Measurements from ENCODE around the gene SEMA4C.

SEMA4C gene

DNA sequence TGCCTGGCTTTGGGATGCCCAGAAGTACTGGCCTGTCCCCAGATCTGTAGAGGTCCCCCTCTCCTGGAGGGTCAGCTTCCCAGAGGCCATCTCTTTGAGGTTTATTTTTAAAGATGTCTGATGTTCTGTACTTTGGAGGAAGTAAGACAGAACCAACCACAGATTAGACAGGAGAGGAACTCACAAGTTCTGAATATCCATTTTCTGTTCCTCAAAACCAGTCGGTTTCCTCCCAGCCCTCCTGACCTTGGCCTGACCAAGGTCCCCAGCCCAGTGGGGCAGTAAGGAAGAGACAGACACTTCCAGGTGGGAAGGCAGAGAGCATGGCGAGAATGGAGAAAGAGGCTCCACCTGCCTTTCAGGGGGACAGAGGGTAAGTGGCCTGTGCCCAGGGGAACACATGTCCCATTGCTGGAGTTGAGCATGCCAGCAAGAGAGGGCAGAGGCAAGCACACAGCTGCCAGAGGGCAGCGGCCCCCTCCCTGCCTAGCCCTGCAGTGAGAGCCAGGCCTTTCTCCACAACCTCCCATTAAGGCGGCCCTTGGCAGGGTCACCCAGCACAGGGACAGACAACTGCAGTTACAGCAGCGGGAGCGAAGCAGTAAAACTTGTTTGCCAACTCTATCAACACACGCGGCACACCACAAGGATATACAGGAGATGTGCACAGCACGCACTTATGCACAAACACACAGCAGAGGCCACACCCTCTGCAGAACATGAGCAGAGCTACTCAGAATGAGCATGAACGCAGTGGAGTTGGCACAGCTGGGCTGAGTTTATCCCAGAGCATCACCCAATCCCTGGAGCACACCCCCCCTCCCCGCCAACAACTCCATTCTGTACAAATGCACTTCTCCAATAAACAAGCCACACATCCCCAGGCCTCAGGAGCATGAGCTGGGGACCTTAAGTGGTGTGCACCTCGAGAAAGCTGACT is 18.5 kb upstream of the SEMA4C start:
- Histone ChIP-seq H3K9ac (ENCODE audit: low read length) (peak overlapping the region; percentile 35), H3K27me3 (replicated peaks; ENCODE audit: control insufficient read depth, insufficient read depth, low read length) (peaks cover 7% of the 10 kb centered on the region), H3K9me3 (ENCODE audit: control insufficient read depth, low read length) (no peaks in the 10 kb centered on the region), H3K4me1 (ENCODE audit: control insufficient read depth, insufficient read depth, low read length) (peaks cover 8% of the 10 kb centered on the region), H3K36me3 (ENCODE audit: control insufficient read depth, insufficient read depth, low read length, severe bottlenecking) (no peaks in the 10 kb centered on the region), H3K4me3 (ENCODE audit: low read length) (no peak overlapping the region)
- DNase-seq (ENCODE audit: low read depth) = no peak

DNA sequence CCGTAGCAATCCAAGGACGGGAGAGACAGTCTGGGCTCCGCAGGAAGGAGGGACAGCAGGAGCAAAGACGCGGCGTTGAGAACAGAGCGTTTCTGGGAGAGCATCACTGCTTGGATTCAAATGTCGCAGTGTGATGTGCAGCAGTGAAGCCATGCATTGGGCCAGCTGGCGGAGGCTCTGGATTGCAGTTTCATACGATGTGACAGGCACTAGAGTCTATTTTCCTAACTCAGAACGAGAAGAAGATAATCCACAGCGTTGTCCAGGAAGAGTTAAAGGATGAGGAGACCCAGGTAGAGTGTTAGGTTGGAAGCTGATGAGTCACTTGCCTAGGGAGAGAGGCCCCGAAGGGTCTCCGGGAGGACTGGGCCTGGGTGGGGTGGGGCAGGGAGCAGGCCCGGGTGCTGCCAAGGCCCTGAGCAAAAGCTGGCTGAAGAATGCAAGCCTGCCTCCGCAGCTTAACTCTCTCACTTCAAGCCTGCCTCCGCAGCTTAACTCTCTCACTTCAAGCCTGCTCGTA is 17.7 kb upstream of the SEMA4C start:
- Histone ChIP-seq H3K9ac (ENCODE audit: low read length) (peak overlapping the region; percentile 35), H3K9me3 (ENCODE audit: control insufficient read depth, low read length) (no peaks in the 10 kb centered on the region), H3K4me1 (ENCODE audit: control insufficient read depth, insufficient read depth, low read length) (peaks cover 8% of the 10 kb centered on the region), H3K4me3 (ENCODE audit: low read length) (no peak overlapping the region), H3K36me3 (ENCODE audit: control insufficient read depth, insufficient read depth, low read length, severe bottlenecking) (no peaks in the 10 kb centered on the region), H3K27me3 (replicated peaks; ENCODE audit: control insufficient read depth, insufficient read depth, low read length) (peaks cover 12% of the 10 kb centered on the region)
- DNase-seq (ENCODE audit: low read depth) = peak; percentile 26

DNA sequence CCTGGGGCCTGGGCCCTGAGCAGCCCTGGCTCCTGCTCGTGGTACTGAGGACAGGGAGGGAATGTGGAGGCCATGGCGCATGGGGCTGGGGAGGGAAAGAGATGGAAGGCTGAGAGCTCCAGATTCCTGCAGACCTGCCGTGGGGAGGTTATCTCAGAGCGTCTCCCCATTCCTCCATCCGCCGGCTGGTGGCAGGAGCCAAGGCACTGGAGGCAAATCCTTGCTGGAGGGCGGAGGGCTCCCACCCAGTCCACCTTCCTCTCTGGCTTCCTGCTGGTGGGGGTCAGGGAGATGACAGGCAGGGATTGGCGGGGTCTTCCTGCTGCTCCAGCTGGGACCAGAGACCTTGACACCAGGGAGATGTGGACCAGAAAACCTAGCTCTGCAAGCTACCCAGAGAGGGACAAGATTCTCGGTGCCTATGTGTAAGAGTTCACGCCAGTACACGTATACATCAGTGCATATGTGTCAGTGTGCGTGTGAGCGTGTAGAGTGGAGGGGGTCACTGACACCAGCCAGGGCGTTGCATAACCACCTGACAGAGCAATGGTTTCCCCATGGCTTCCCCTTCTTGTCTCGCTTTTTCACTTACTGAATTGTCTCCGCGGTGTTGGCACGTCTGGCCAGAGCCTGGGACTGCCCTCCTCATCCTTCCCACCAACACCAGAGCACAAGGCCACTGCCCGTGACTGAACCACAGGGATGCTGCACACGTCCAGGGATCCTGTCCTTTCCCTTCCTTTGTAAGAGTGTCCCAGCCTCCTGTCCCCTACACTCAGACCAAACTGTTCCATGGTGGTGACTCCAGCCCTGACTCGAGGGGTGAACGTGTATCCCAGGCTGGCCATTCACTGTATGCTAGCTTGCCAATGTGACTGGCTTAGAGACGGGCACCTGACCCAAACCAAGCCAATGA is 15.8 kb upstream of the SEMA4C start:
- Histone ChIP-seq H3K36me3 (ENCODE audit: control insufficient read depth, insufficient read depth, low read length, severe bottlenecking) (no peaks in the 10 kb centered on the region), H3K9me3 (ENCODE audit: control insufficient read depth, low read length) (no peaks in the 10 kb centered on the region), H3K27me3 (replicated peaks; ENCODE audit: control insufficient read depth, insufficient read depth, low read length) (peaks cover 22% of the 10 kb centered on the region), H3K9ac (ENCODE audit: low read length) (no peak overlapping the region), H3K4me1 (ENCODE audit: control insufficient read depth, insufficient read depth, low read length) (peaks cover 18% of the 10 kb centered on the region), H3K4me3 (ENCODE audit: low read length) (no peak overlapping the region)
- no peak for DNase-seq (ENCODE audit: low read depth)

DNA sequence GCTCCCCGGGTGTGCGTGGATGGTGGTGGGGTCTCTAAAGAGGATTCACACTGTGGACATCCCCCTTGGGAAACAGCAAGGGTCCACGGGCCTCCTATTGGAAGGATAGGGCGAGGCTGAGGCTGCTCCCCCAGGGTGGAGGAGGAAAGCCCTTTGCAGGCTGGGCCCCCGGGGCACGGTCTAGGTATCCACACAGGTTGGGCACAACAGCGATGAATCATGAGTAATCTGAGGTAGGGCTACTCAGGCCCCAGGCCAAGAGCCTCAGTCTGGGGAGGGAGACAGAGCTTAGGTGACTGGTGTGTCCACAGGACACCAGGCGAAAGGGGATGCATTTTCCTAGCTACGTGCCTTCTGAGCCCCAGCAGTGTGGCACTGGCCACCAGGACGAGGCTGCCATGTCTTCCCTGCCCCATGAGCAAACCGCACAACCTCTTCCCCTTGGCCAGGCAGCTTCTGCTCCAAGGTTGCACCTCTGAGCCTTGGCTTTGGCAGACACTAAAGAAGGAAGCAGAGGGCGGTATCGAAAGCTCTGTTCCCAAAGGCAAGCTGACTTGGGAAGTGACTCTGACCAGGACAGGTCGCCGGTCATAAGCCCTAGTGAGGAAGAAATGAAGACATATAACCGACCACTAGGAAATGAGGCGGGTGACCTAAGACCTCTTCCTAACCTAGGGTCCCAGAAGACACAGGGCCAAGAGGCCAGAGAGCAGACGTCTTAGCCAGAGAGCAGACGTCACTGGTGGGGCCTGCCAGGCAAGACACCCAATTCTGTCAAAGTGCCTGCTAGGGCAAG is 14.6 kb upstream of the SEMA4C start:
- no peaks in the 10 kb centered on the region for H3K9me3 ChIP-seq (ENCODE audit: control insufficient read depth, low read length)
- DNase-seq (ENCODE audit: low read depth) = no peak
- no peak overlapping the region for H3K9ac ChIP-seq (ENCODE audit: low read length)
- H3K4me3 ChIP-seq (ENCODE audit: low read length) = no peak overlapping the region
- H3K36me3 ChIP-seq (ENCODE audit: control insufficient read depth, insufficient read depth, low read length, severe bottlenecking) = no peaks in the 10 kb centered on the region
- peaks cover 18% of the 10 kb centered on the region for H3K4me1 ChIP-seq (ENCODE audit: control insufficient read depth, insufficient read depth, low read length)
- H3K27me3 ChIP-seq (replicated peaks; ENCODE audit: control insufficient read depth, insufficient read depth, low read length) = peaks cover 22% of the 10 kb centered on the region

DNA sequence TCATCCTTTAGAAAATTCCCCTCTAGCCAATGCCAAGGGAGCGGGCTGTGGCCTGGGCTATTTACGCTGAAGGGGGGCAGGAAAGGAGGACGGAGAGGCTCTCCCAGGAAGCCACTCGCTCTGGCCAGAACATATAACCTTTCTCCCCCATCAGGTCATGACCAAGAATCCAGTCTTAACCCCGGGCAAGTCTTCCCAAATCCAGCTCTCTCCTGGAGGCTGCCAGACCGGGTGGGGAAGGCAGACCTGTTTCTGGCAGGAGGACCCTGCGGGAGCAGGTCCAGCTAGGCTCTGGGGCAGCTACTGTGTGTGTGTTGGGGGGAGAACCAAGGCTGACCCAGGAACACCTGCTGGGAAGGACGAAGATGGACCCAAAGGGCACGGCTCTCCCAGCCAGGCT is 13.4 kb upstream of the SEMA4C start:
- Histone ChIP-seq H3K4me1 (ENCODE audit: control insufficient read depth, insufficient read depth, low read length) (peaks cover 14% of the 10 kb centered on the region), H3K9ac (ENCODE audit: low read length) (no peak overlapping the region)

GRCh38 chr2:96882906-96883305 is 13.0 kb upstream of the SEMA4C start:
- DNase-seq (ENCODE audit: low read depth) = no peak
- H3K9ac ChIP-seq (ENCODE audit: low read length) = no peak overlapping the region
- peaks cover 10% of the 10 kb centered on the region for H3K4me1 ChIP-seq (ENCODE audit: control insufficient read depth, insufficient read depth, low read length)
- H3K4me3 ChIP-seq (ENCODE audit: low read length) = no peak overlapping the region
- H3K27me3 ChIP-seq (replicated peaks; ENCODE audit: control insufficient read depth, insufficient read depth, low read length) = peaks cover 23% of the 10 kb centered on the region
- no peaks in the 10 kb centered on the region for H3K9me3 ChIP-seq (ENCODE audit: control insufficient read depth, low read length)
- H3K36me3 ChIP-seq (ENCODE audit: control insufficient read depth, insufficient read depth, low read length, severe bottlenecking) = no peaks in the 10 kb centered on the region

More for the DNA sequence above, 13.4 kb upstream of the SEMA4C start:
- no peaks in the 10 kb centered on the region for H3K36me3 ChIP-seq (ENCODE audit: control insufficient read depth, insufficient read depth, low read length, severe bottlenecking)
- no peaks in the 10 kb centered on the region for H3K9me3 ChIP-seq (ENCODE audit: control insufficient read depth, low read length)
- DNase-seq (ENCODE audit: low read depth) = no peak
- no peak overlapping the region for H3K4me3 ChIP-seq (ENCODE audit: low read length)
- H3K27me3 ChIP-seq (replicated peaks; ENCODE audit: control insufficient read depth, insufficient read depth, low read length) = peaks cover 22% of the 10 kb centered on the region

DNA sequence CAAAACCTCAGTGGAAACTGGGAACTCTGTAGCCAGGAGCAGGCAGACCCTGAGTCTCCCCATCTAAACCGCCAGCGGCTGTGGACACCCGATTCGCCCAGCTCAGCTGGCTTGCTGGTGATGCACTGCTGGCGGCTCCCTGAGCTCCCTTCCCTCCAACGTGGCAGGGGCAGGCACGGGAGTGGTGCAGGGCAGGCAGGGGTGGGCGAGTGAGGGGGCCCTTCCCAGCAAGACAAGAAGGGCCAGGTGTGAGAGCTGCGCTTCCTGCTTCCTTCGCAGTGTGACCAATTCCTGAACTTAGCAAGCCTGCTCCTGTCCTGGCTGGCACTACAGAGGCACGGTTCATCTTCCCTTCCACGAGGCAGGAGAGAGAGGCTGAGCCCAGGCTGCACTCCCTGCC is 12.3 kb upstream of the SEMA4C start:
- Histone ChIP-seq H3K4me1 (ENCODE audit: control insufficient read depth, insufficient read depth, low read length) (peaks cover 9% of the 10 kb centered on the region), H3K9ac (ENCODE audit: low read length) (no peak overlapping the region), H3K27me3 (replicated peaks; ENCODE audit: control insufficient read depth, insufficient read depth, low read length) (peaks cover 25% of the 10 kb centered on the region), H3K4me3 (ENCODE audit: low read length) (no peak overlapping the region), H3K36me3 (ENCODE audit: control insufficient read depth, insufficient read depth, low read length, severe bottlenecking) (no peaks in the 10 kb centered on the region), H3K9me3 (ENCODE audit: control insufficient read depth, low read length) (no peaks in the 10 kb centered on the region)
- DNase-seq (ENCODE audit: low read depth) = no peak

- peaks cover 9% of the 10 kb centered on the region for H3K4me1 ChIP-seq (ENCODE audit: control insufficient read depth, insufficient read depth, low read length)
- DNase-seq (ENCODE audit: low read depth) = no peak
Observed at GRCh38 chr2:96881349-96882195, 11.7 kb upstream of the SEMA4C start.

DNA sequence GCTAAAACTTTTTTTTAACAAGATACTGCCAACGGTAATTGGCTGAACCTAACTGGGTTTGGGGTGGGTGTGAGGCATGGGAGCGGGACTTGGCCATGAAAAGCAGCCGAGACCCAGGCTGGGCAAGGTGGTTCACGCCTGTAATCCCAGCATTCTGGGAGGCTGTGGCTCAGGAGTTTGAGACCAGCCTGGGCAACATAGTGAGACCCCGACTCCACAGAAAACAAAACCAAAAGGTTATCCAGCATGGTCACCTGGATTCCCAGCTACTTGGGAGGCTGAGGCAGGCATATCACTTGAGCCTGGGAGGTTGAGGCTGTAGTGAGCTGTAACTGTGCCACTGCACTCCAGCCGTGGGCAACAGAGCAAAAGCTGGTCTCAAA is 11.0 kb upstream of the SEMA4C start:
- Histone ChIP-seq H3K36me3 (ENCODE audit: control insufficient read depth, insufficient read depth, low read length, severe bottlenecking) (no peaks in the 10 kb centered on the region), H3K4me3 (ENCODE audit: low read length) (no peak overlapping the region), H3K4me1 (ENCODE audit: control insufficient read depth, insufficient read depth, low read length) (peaks cover 14% of the 10 kb centered on the region), H3K9me3 (ENCODE audit: control insufficient read depth, low read length) (no peaks in the 10 kb centered on the region), H3K27me3 (replicated peaks; ENCODE audit: control insufficient read depth, insufficient read depth, low read length) (peaks cover 22% of the 10 kb centered on the region), H3K9ac (ENCODE audit: low read length) (no peak overlapping the region)
- DNase-seq (ENCODE audit: low read depth) = no peak

More at GRCh38 chr2:96881349-96882195, 11.7 kb upstream of the SEMA4C start:
- H3K9me3 ChIP-seq (ENCODE audit: control insufficient read depth, low read length) = no peaks in the 10 kb centered on the region
- no peak overlapping the region for H3K4me3 ChIP-seq (ENCODE audit: low read length)
- peaks cover 25% of the 10 kb centered on the region for H3K27me3 ChIP-seq (replicated peaks; ENCODE audit: control insufficient read depth, insufficient read depth, low read length)
- H3K9ac ChIP-seq (ENCODE audit: low read length) = no peak overlapping the region
- H3K36me3 ChIP-seq (ENCODE audit: control insufficient read depth, insufficient read depth, low read length, severe bottlenecking) = no peaks in the 10 kb centered on the region

DNA sequence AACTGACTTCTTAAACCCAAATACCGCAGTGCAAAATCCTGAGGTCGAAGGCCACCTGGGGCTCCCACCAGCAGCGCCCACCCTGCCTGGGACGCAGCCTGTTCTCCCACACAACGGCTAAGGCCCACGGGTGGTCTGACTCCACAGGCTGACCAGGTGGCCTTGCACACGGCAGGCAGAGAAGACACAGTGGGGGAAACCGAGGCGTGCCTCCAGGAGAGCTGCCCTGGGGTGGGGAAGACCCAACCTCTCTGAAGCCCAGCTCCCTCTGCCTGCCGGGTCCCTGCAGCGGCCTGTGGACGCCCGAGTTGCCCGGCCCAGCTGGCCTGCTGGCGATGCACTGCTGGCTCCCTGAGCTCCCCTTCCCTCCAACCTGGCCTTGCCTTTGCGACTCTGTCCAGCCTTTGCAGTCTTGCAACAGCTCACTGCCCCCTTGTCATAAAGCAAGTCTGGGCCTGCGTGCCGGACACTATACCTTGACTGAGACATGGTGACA is 9.7 kb upstream of the SEMA4C start:
- Histone ChIP-seq H3K9ac (ENCODE audit: low read length) (no peak overlapping the region), H3K4me1 (ENCODE audit: control insufficient read depth, insufficient read depth, low read length) (peaks cover 14% of the 10 kb centered on the region), H3K9me3 (ENCODE audit: control insufficient read depth, low read length) (no peaks in the 10 kb centered on the region)

More for the DNA sequence above, 9.7 kb upstream of the SEMA4C start:
- no peak for DNase-seq (ENCODE audit: low read depth)
- no peak overlapping the region for H3K4me3 ChIP-seq (ENCODE audit: low read length)
- peaks cover 22% of the 10 kb centered on the region for H3K27me3 ChIP-seq (replicated peaks; ENCODE audit: control insufficient read depth, insufficient read depth, low read length)
- no peaks in the 10 kb centered on the region for H3K36me3 ChIP-seq (ENCODE audit: control insufficient read depth, insufficient read depth, low read length, severe bottlenecking)

All from adipocyte (in vitro differentiated cells).